ENCODE results near the gene CLIP1. TPM values are rescaled to one million over a fixed set of nuclear protein-coding genes. Genes with fewer than 3 reads are reported as not detected.

CLIP1 gene
- total and polyA plus RNA-seq, 2 of the 8 experiments (the other 6 are each of a cell fraction or from before 2014, with no cell fraction given), result 19.0 to 27.6 TPM

GRCh38 chr12:122382919-122383350, 39.5 kb downstream of the CLIP1 start:
- no peak for FAIRE-seq
- H2AK5ac ChIP-seq (ENCODE audit: low read depth, low read length), result no peak overlapping the region
- no peak overlapping the region for H2BK20ac ChIP-seq (ENCODE audit: low read length)
- DNase-seq (ENCODE audit: low read depth in 1 of 2, low spot score in 2 of 2), result no peak
- ChIA-PET CTCF (ENCODE audit: partially characterized antibody) (interaction anchor here (0.6 to 1.6 kb wide), 3 partner anchors 27 to 1725 kb away, joined by 3 to 6 read pairs (median 5); no protein-coding TSS in a partner anchor), POLR2A (ENCODE audit: partially characterized antibody) (no interaction called here)
- no peaks in the 10 kb centered on the region for H4K20me1 ChIP-seq (replicated peaks in 1 of 2; ENCODE audit: control insufficient read depth in 1 of 2, insufficient read depth in 2 of 2, low read length in 2 of 2)
- H3K79me1 ChIP-seq (ENCODE audit: low read depth, low read length), result no peaks in the 10 kb centered on the region; the same call in 1 of the 2 replicates
- H4K5ac ChIP-seq (ENCODE audit: insufficient read length, low read depth, low read length), result no peak overlapping the region
- no peak overlapping the region for H3K14ac ChIP-seq (ENCODE audit: insufficient read length)
- no peak overlapping the region for H3K56ac ChIP-seq (replicated peaks; ENCODE audit: insufficient read length, low read depth, low read length)
- H3K4me2 ChIP-seq (ENCODE audit: insufficient read depth in 1 of 2, low read depth in 2 of 2, low read length in 2 of 2), result no peak overlapping the region
- no peak overlapping the region for H2BK15ac ChIP-seq (ENCODE audit: low read length)
- H3K4ac ChIP-seq (replicated peaks; ENCODE audit: insufficient read length, low read depth, low read length), result no peak overlapping the region
- 90% methylated on average over 6 of the region's 6 CpGs; no CpG with 5 or more reads in 1 of the 2 experiments for WGBS, 2 experiments (ENCODE audit: extremely low coverage in 1 of 2, insufficient coverage in 1 of 2, insufficient read length in 1 of 2, insufficient replicate concordance in 2 of 2, low coverage in 1 of 2, low lambda C conversion rate in 2 of 2, missing lambda C conversion rate in 1 of 2)
- H3K4me1 ChIP-seq (replicated peaks in 1 of 4; ENCODE audit: control insufficient read depth in 3 of 4, insufficient read depth in 4 of 4, low read length in 3 of 4), result peaks cover 0 to 5% (median under 1%) of the 10 kb centered on the region in 4 experiments; a peak in 3 of 7 replicates
- H3K9ac ChIP-seq (replicated peaks in 1 of 4; ENCODE audit: extremely low read depth in 1 of 4, low read depth in 3 of 4, low read length in 3 of 4), result no peak overlapping the region
- H2BK12ac ChIP-seq (ENCODE audit: low read depth, low read length), result no peak overlapping the region
- H4K91ac ChIP-seq (replicated peaks; ENCODE audit: insufficient read length, low read length), result no peak overlapping the region
- 0 out of 2 replicates have a peak, but pooled peaks cover 2% of the 10 kb centered on the region for H3K23me2 ChIP-seq (ENCODE audit: low read depth, low read length)
- no peak overlapping the region for H3K23ac ChIP-seq (ENCODE audit: insufficient read length)
- no peak overlapping the region for H2AFZ ChIP-seq (ENCODE audit: low read length)
- no peak overlapping the region for H3K4me3 ChIP-seq (ENCODE audit: extremely low read depth in 1 of 4, insufficient read depth in 2 of 4, low read depth in 3 of 4, low read length in 4 of 4)
- H3K36me3 ChIP-seq (ENCODE audit: control insufficient read depth in 2 of 4, insufficient read depth in 4 of 4, low read length in 3 of 4), result no peaks in the 10 kb centered on the region
- H3K27ac ChIP-seq (ENCODE audit: low read depth, low read length), result no peak overlapping the region
- no peak overlapping the region for H3K18ac ChIP-seq (ENCODE audit: extremely low read depth, low read length)
- no peak overlapping the region for H2BK120ac ChIP-seq (replicated peaks; ENCODE audit: low read depth, low read length)
- H4K8ac ChIP-seq (ENCODE audit: extremely low read depth, insufficient read depth, low read length), result no peak overlapping the region
- H3K79me2 ChIP-seq (ENCODE audit: control insufficient read depth in 1 of 2, insufficient read depth in 2 of 2, low read length in 2 of 2), result no peaks in the 10 kb centered on the region
- H3K27me3 ChIP-seq (replicated peaks in 1 of 4; ENCODE audit: control insufficient read depth in 3 of 4, extremely low read depth in 1 of 4, insufficient read depth in 3 of 4, low read length in 3 of 4), result no peaks in the 10 kb centered on the region
- no peak overlapping the region for H2BK5ac ChIP-seq (ENCODE audit: low read depth, low read length)
- H3K9me3 ChIP-seq (ENCODE audit: insufficient read depth in 2 of 2, low read depth in 1 of 2, low read length in 1 of 2), result no peaks in the 10 kb centered on the region
- no peak for TF ChIP-seq JUN (IDR thresholded peaks at IDR 0.05; ENCODE audit: low read depth, low read length)
- no peak for TF ChIP-seq ASH2L (IDR thresholded peaks at IDR 0.05; ENCODE audit: low read length)
- TF ChIP-seq E2F6 (IDR thresholded peaks at IDR 0.05), result no peak
- TF ChIP-seq SP1 (IDR thresholded peaks at IDR 0.05; ENCODE audit: low read depth, low read length), result no peak
- no peak for TF ChIP-seq RXRA (IDR thresholded peaks at IDR 0.05; ENCODE audit: insufficient read depth, low read depth, low read length)
- TF ChIP-seq EP300 (IDR thresholded peaks at IDR 0.05; ENCODE audit: borderline replicate concordance in 1 of 2, low read depth in 2 of 2, low read length in 2 of 2), result no peak
- TF ChIP-seq SUZ12 (IDR thresholded peaks at IDR 0.05; ENCODE audit: low read length), result no peak
- no peak for TF ChIP-seq CBX8 (IDR thresholded peaks at IDR 0.05; ENCODE audit: borderline replicate concordance, low read depth, low read length)
- TF ChIP-seq BRCA1 (IDR thresholded peaks at IDR 0.05; ENCODE audit: low read depth, low read length), result no peak
- TF ChIP-seq ATF3 (IDR thresholded peaks at IDR 0.05; ENCODE audit: insufficient read depth, low read depth, low read length), result no peak
- no peak for TF ChIP-seq MAX (IDR thresholded peaks at IDR 0.05)
- no peak for TF ChIP-seq CHD1 (IDR thresholded peaks at IDR 0.05; ENCODE audit: low read depth, low read length)

Data from H1 (cell line).